NT2/D1 (cell line): ENCODE data around the gene ASPHD2.

Experiments used
- DNase-seq: peaks from one replicate; pipeline ENCODE4 v3.0.0-alpha.2; 2011; ENCODE audit warnings: low read depth, low spot score
- H3K27me3 ChIP-seq: 2 replicates; pipeline ENCODE4 v1.6.0; 2011; ENCODE audit warnings: mild to moderate bottlenecking; ENCODE audit not compliant: insufficient read length, insufficient read depth
- H3K36me3 ChIP-seq: 2 replicates; pipeline ENCODE4 v1.6.1; 2011; ENCODE audit warnings: mild to moderate bottlenecking, low read length, mixed read lengths; ENCODE audit not compliant: insufficient read depth, insufficient read length
- H3K4me1 ChIP-seq: 2 replicates; pipeline ENCODE4 v1.5.1; 2011; ENCODE audit not compliant: insufficient read depth, insufficient read length
- H3K4me3 ChIP-seq: 2 replicates; pipeline ENCODE4 v1.5.1; 2011; ENCODE audit warnings: low read depth; ENCODE audit not compliant: insufficient read length
- H3K9ac ChIP-seq: 2 replicates; pipeline ENCODE4 v1.6.0; 2011; ENCODE audit warnings: low read depth; ENCODE audit not compliant: insufficient read length
- H3K9me3 ChIP-seq: 2 replicates; pipeline ENCODE4 v1.5.1; 2011; ENCODE audit warnings: mild to moderate bottlenecking, low read length; ENCODE audit not compliant: insufficient read depth
- SUZ12 ChIP-seq: IDR thresholded peaks from 2 replicates; pipeline ENCODE4 v1.6.1; 2011; ENCODE audit not compliant: insufficient read length, insufficient read depth; ENCODE audit errors: extremely low read depth
- YY1 ChIP-seq: IDR thresholded peaks from 2 replicates; pipeline ENCODE4 v1.6.1; 2011; ENCODE audit not compliant: insufficient read length, insufficient read depth
- ZNF274 ChIP-seq: IDR thresholded peaks from 2 replicates; pipeline ENCODE4 v1.6.1; 2011; ENCODE audit warnings: mild to moderate bottlenecking, low read depth, low read length

The ASPHD2 gene

DNA sequence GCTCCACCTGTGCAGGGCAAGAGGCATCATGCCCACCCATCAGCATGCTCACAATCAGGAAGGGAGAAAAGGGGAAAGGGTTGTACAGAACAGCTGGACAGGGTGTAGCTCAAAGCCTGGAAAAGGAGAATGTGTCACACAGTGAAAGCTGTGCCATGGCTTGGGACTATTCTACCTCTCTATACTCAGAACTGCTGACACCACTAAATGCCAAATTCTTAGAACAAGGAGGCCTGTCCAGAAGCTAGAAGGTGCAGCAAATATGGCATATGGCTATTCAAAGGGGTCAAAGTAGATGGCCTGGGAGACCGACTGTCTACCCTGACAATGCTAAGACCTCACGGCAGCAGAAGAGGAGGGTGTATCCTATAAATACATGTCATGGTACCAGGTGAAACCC is 41.7 kb downstream of the ASPHD2 start:
- H3K36me3 ChIP-seq: peaks cover 82% of the 10 kb centered on the region
- H3K27me3 ChIP-seq: no peaks in the 10 kb centered on the region
- TF ChIP-seq YY1 (no peak), ZNF274 (no peak), SUZ12 (no peak)
- no peak overlapping the region for H3K4me3 ChIP-seq
- H3K9ac ChIP-seq: no peak overlapping the region
- DNase-seq: no peak
- no peaks in the 10 kb centered on the region for H3K4me1 ChIP-seq
- H3K9me3 ChIP-seq: no peaks in the 10 kb centered on the region

- Histone ChIP-seq H3K27me3 (no peaks in the 10 kb centered on the region), H3K4me3 (no peak overlapping the region), H3K4me1 (no peaks in the 10 kb centered on the region), H3K9me3 (no peaks in the 10 kb centered on the region), H3K36me3 (peaks cover 81% of the 10 kb centered on the region), H3K9ac (no peak overlapping the region)
- no peak for DNase-seq
- no peak for TF ChIP-seq YY1
- TF ChIP-seq ZNF274: no peak
- no peak for TF ChIP-seq SUZ12
These were observed 42.5 kb downstream of the ASPHD2 start for GRCh38 chr22:26471522-26471921.

GRCh38 chr22:26474682-26475081 is 45.6 kb downstream of the ASPHD2 start:
- Histone ChIP-seq H3K9me3 (no peaks in the 10 kb centered on the region), H3K4me1 (no peaks in the 10 kb centered on the region), H3K27me3 (no peaks in the 10 kb centered on the region), H3K9ac (no peak overlapping the region), H3K36me3 (peaks cover 64% of the 10 kb centered on the region), H3K4me3 (no peak overlapping the region)
- TF ChIP-seq ZNF274 (no peak), SUZ12 (no peak), YY1 (no peak)
- DNase-seq: no peak

GRCh38 chr22:26476705-26477340 is 47.8 kb downstream of the ASPHD2 start:
- H3K9me3 ChIP-seq: no peaks in the 10 kb centered on the region
- H3K4me1 ChIP-seq: no peaks in the 10 kb centered on the region
- no peaks in the 10 kb centered on the region for H3K27me3 ChIP-seq
- no peak overlapping the region for H3K9ac ChIP-seq
- H3K4me3 ChIP-seq: no peak overlapping the region
- TF ChIP-seq ZNF274: no peak
- no peak for TF ChIP-seq YY1
- no peak for TF ChIP-seq SUZ12
- DNase-seq: no peak
- peaks cover 61% of the 10 kb centered on the region for H3K36me3 ChIP-seq

- Histone ChIP-seq H3K27me3 (no peaks in the 10 kb centered on the region), H3K4me1 (no peaks in the 10 kb centered on the region), H3K9ac (no peak overlapping the region), H3K9me3 (no peaks in the 10 kb centered on the region), H3K4me3 (no peak overlapping the region), H3K36me3 (peaks cover 60% of the 10 kb centered on the region)
- TF ChIP-seq ZNF274 (no peak), YY1 (no peak), SUZ12 (no peak)
- no peak for DNase-seq
These were observed 48.3 kb downstream of the ASPHD2 start for GRCh38 chr22:26477341-26477731.

DNA sequence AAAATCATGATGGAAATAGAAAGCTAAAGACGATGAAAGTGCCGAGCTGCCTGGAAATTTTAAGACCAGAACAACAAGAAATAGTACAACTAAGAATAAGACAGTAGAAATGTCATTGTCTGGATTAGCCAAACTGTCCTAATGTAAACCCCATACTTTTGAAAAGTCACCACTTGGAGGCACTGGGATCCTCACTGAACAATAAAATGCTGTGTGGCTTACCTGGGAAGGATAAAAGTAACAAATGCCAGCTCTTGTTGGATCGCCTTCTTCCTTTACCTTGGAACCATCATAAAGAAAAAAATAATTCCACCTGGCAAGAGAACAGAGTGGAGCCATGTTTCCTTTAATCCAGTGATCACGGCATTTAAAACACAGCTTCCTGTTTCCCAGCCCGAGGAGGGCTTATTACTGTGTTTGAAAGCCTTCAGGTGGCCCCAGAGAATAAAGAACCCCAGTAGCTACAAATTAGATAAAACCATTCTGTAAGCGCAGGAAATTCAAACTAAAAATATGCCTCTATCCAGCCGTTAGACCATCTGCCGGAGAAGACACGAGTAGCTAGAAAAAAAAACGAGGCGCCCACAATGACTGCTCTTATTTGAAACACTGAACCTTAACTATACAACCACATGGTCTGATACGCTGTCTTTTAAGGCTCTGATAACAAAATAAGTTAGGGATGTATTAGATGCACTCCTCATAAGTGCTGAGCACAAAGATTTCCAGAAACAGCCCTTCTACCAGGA is 50.2 kb downstream of the ASPHD2 start:
- TF ChIP-seq SUZ12: no peak
- TF ChIP-seq ZNF274: no peak
- TF ChIP-seq YY1: no peak
- Histone ChIP-seq H3K27me3 (no peaks in the 10 kb centered on the region), H3K9me3 (no peaks in the 10 kb centered on the region), H3K9ac (peak overlapping the region; percentile 25), H3K4me1 (no peaks in the 10 kb centered on the region), H3K4me3 (no peak overlapping the region), H3K36me3 (peaks cover 49% of the 10 kb centered on the region)
- no peak for DNase-seq

DNA sequence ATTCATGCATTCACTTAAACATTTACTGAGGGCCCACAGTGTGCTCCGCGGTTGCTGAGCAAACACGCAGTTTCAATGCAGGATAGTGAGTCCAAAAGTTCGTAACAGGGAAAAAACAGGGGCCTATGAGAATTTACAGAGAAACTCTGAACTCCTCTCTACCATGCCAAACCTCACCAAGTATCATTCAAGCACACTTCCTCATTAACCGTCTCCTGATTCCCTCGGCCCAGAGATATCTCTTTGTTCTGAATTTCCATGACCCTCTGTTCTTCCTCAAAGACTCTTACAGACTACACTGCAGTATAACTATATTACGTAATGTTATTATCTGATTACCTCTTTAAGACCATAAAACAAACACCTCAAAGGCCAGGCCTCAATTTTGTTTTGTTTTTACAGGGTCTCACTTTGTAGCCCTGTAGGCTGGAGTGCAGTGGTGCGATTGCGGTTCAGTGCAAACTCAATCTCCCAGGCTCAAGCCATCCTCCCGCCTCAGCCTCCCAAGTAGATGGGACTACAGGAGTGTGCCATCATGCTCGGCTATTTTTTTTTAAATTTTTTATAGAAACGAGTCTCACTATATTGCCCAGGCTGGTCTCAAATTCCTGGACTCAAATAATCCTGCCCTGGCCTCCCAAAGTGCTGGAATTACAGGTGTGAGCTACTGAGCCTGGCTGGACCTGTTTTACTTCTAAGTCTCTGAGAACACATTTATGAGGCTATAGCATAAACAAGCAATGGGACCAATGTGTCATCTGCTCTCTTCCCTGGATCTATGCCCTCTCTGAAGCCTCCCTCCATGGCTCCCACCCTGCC is 50.9 kb downstream of the ASPHD2 start:
- Histone ChIP-seq H3K36me3 (peaks cover 48% of the 10 kb centered on the region), H3K9me3 (no peaks in the 10 kb centered on the region), H3K4me3 (no peak overlapping the region), H3K27me3 (no peaks in the 10 kb centered on the region), H3K4me1 (no peaks in the 10 kb centered on the region), H3K9ac (peak overlapping the region; percentile 25)
- no peak for DNase-seq
- TF ChIP-seq YY1: no peak
- no peak for TF ChIP-seq SUZ12
- no peak for TF ChIP-seq ZNF274
